GM19035 (cell line): ENCODE measurements around the gene LMOD2.
"Not testable (repeated sequence)": the region's sequence is repeated elsewhere in the genome, so short reads cannot be mapped to it uniquely, and the experiment has no call there.

ENCODE experiments used
- ATAC-seq: cut with Tn5 transposase; IDR thresholded peaks from one replicate; pipeline ENCODE4 v1.9.1; 2021; ENCODE audit not compliant: unreplicated experiment

Gene LMOD2

GRCh38 chr7:123655614-123656013, at the start of gene LMOD2:
Gene LMOD2 (plus strand): TSS chr7:123655866. CDS start chr7:123655964, 98 bp downstream.
- no peak for ATAC-seq

- ATAC-seq, result no peak
Measured at GRCh38 chr7:123607423-123607975, 48.2 kb upstream of the LMOD2 start.

GRCh38 chr7:123608991-123609882, 46.4 kb upstream of the LMOD2 start:
- no peak for ATAC-seq

GRCh38 chr7:123609883-123610239, 45.8 kb upstream of the LMOD2 start:
- no peak for ATAC-seq

GRCh38 chr7:123612024-123612423, 43.6 kb upstream of the LMOD2 start:
- no peak for ATAC-seq

GRCh38 chr7:123615344-123615743, 40.3 kb upstream of the LMOD2 start:
- ATAC-seq, result no peak

GRCh38 chr7:123616223-123616622, 39.4 kb upstream of the LMOD2 start:
- no peak for ATAC-seq

- no peak for ATAC-seq
Measured at GRCh38 chr7:123621707-123622106, 34.0 kb upstream of the LMOD2 start.

- no peak for ATAC-seq
Measured at GRCh38 chr7:123622660-123623386, 32.8 kb upstream of the LMOD2 start.

GRCh38 chr7:123624527-123625183, 31.0 kb upstream of the LMOD2 start:
- peak; percentile 92 for ATAC-seq

GRCh38 chr7:123625254-123625653, 30.4 kb upstream of the LMOD2 start:
- ATAC-seq, result no peak

- ATAC-seq, result no peak
Measured at GRCh38 chr7:123627851-123628250, 27.8 kb upstream of the LMOD2 start.

- no peak for ATAC-seq
Measured at GRCh38 chr7:123628829-123629228, 26.8 kb upstream of the LMOD2 start.

- ATAC-seq, result no peak
Measured at GRCh38 chr7:123629281-123629680, 26.4 kb upstream of the LMOD2 start.

GRCh38 chr7:123632808-123633207, 22.9 kb upstream of the LMOD2 start:
- no peak for ATAC-seq

- ATAC-seq, result no peak
Measured at GRCh38 chr7:123633553-123633952, 22.1 kb upstream of the LMOD2 start.

GRCh38 chr7:123634011-123634573, 21.6 kb upstream of the LMOD2 start:
- ATAC-seq, result not testable (repeated sequence)

- no peak for ATAC-seq
Measured at GRCh38 chr7:123635551-123636359, 19.9 kb upstream of the LMOD2 start.

GRCh38 chr7:123637203-123637602, 18.5 kb upstream of the LMOD2 start:
- ATAC-seq, result no peak

- ATAC-seq, result no peak
Measured at GRCh38 chr7:123637878-123638277, 17.8 kb upstream of the LMOD2 start.
